Raji (cell line): ENCODE results near the gene MDGA2.

Experiments used
- POLR2A ChIP-seq: IDR thresholded peaks from 2 replicates; pipeline ENCODE4 v1.6.1; 2011; ENCODE audit warnings: low read depth, low read length, control low read depth; ENCODE audit not compliant: insufficient read depth

MDGA2 gene

DNA sequence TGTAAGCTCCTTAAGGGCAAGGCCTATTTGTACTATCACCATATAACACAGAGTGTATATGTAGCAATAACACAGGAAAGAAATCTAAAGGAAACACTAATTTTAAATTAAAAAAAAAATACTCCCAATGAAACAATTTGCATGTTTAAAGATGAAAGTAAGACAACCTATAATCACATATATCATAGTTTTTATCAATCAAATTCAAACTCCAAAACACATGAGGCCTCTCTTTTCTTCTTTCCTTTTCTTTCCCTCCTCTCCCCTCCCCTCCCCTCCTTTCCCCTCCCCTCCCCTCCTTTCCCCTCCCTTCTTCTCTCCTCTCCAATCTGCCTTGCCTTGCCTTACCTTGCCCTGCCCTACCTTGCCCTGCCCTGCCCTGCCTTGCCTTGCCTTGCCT lies 618.0 kb downstream of the MDGA2 start:
- no peak for TF ChIP-seq POLR2A

DNA sequence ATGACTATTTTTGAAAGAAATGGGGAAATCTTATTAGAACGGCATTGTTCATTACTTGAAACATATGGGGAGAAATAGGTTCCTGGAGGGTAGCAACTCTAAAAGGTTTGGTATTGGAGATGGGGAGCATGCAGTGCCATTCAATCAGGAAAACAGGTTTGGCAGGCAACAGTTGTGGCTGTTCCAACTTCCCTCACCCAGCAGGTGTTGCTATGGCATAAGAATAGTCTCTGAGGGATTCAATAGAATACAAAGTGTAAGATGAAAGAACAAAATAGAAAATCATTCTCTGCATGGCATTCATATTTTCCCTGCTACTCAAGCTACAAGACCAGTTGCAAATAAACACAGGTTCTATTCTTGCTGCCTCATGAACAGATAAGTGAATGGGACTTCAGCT lies 630.6 kb downstream of the MDGA2 start:
- no peak for TF ChIP-seq POLR2A

DNA sequence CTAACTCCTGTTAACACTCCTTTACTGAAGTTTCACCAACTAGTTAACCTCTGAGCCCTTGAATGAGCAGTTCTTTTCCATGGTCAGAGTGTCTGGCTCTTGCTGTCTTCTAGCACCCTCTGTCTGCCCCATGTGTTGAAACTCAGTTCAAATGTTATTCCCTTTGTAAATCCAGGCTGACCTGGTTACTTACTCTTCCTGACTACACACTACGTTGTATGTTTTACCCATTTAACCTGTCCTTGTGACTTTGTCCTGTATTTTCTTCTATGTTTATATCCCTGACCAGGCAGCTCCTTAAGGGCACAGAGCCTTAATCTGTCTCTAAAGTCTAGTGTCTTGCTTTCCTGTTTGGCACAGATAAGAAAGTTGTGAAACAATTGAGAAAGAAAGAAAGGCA lies 634.9 kb downstream of the MDGA2 start:
- no peak for TF ChIP-seq POLR2A

- no peak for TF ChIP-seq POLR2A
Measured at GRCh38 chr14:47039336-47039735, 636.1 kb downstream of the MDGA2 start.

DNA sequence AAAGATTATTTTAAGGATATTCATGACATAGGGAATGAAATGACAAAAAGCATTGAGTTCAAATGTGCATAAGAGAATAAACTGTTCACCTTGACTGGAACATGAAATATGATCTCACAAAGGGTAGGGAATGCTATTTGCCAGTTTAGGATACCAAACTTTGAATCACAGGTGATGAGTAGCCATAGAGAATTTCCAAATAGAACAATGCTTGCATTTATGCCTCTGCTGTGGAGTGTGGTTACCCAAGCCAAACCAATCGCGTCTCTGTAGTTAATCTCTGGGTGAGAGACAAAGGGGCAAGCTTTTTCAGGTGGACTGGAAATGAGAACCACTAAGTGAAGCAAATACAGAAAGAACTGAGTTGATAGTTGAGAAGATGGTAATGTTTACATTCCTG lies 652.7 kb downstream of the MDGA2 start:
- TF ChIP-seq POLR2A = no peak

- TF ChIP-seq POLR2A = no peak
Measured at GRCh38 chr14:47020500-47020899, 654.9 kb downstream of the MDGA2 start.

GRCh38 chr14:47012533-47013280 lies 662.7 kb downstream of the MDGA2 start:
- no peak for TF ChIP-seq POLR2A

GRCh38 chr14:47009615-47010014 lies 665.8 kb downstream of the MDGA2 start:
- no peak for TF ChIP-seq POLR2A

DNA sequence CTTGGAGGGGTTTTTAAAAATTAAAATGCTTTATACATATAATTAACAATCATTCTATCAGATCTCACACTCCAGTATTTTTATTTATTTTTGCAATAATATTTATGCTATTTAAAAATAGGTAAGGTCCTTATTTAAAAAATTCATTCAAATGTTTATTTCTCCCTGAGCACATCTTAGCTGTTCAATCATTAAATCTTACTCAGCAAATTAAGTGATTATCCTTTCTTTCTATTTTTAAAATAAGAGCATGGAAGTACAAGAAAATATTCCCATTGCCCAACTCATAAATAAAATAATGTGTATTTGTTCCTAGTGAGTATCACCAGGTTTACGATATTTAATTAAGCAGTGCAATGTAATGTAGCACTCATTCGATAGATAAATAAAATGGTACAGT lies 666.7 kb downstream of the MDGA2 start:
- TF ChIP-seq POLR2A = no peak

DNA sequence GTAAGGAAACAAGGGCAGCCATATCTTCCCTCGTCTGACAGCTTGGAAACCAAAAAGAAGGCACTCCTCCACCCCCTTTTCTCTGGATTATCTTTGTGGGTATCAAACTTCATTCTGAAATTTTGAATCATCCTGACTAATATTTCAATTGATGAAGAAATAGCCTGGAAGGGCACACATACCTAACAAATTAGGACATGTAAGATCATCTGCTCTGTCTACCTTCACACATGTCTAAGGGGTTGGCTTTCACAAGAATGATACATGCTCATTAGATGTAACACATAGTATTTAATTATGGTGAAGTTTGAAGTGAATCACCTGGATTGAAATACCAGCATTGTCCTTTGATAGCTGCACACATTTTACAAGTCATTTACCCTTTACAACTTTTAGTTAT lies 675.7 kb downstream of the MDGA2 start:
- no peak for TF ChIP-seq POLR2A

DNA sequence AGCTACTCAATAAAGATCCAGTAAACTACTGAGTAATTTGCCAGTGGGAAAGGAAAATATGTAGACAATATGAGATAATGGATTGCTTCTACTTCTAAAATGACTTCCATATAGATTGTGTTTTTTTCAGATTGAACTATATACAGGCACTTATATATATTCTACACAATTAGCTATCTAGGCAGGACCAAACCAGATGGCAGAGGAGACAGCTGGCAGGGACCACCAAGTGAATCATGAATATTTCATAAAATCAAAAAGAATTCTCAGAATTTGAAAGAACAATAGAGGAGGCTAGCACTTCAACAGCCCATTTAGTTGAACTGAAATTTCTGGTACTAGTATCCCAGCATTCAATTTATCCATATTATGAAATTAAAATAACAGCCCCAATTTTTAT lies 685.8 kb downstream of the MDGA2 start:
- no peak for TF ChIP-seq POLR2A

DNA sequence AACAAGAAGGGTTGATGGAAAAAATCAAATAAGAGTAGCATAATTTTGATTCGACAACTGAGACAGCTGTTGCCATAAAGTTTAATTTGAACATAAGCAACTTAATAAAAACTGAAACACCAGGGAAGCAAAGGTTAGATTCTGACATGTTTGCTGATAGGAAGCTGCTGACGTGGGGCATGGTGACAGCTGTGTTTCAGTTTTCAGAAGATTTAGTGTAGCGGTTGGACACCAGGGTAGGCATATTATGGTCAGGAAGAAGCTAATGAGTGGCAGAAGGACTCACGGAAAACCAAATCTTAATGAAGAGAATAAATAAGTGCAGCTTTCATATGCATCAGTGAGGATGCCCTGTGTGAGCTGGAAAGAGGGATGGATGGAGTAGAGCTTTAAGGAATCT lies 687.1 kb downstream of the MDGA2 start:
- no peak for TF ChIP-seq POLR2A

GRCh38 chr14:46985529-46986380 lies 689.6 kb downstream of the MDGA2 start:
- TF ChIP-seq POLR2A = no peak

DNA sequence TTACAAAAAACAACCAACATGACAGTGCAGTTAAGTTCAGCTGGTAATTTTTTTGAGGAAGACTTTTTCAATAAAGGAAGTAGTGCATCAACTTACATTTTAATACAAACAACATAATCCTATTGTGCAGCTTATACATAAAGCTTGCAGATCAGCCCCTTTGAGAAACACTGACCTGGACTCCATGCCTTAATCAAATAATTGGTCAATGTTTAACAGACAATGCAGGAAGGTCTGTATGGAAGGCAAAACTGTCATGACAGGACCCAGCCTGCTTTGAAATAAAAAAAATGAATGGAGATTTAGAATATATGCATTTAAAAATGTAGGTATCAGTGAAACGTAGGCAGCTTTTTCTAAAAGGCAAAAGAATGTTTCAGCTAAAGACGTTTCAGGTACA lies 702.1 kb downstream of the MDGA2 start:
- TF ChIP-seq POLR2A = no peak

- TF ChIP-seq POLR2A = no peak
Measured at GRCh38 chr14:46964378-46964777, 711.0 kb downstream of the MDGA2 start.

GRCh38 chr14:46951103-46951502 lies 724.3 kb downstream of the MDGA2 start:
- no peak for TF ChIP-seq POLR2A
